Stimulated activated CD8-positive, alpha-beta memory T cell treated with anti-CD3 and anti-CD28 coated beads, Interleukin-4, amount 100 ng/mL, for 4 hours (primary cell): ENCODE results near the gene APOC4.
"Not testable (repeated sequence)": the region's sequence is repeated elsewhere in the genome, so short reads cannot be mapped to it uniquely, and the experiment has no call there.

Experiments
- DNase-seq, 2 donors: peaks; one replicate each; pipeline ENCODE4 v3.0.0-alpha.2; 2020; ENCODE audit warnings: low read depth in 2 of 2, low spot score in 1 of 2

The APOC4 gene, protein sequence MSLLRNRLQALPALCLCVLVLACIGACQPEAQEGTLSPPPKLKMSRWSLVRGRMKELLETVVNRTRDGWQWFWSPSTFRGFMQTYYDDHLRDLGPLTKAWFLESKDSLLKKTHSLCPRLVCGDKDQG

DNA sequence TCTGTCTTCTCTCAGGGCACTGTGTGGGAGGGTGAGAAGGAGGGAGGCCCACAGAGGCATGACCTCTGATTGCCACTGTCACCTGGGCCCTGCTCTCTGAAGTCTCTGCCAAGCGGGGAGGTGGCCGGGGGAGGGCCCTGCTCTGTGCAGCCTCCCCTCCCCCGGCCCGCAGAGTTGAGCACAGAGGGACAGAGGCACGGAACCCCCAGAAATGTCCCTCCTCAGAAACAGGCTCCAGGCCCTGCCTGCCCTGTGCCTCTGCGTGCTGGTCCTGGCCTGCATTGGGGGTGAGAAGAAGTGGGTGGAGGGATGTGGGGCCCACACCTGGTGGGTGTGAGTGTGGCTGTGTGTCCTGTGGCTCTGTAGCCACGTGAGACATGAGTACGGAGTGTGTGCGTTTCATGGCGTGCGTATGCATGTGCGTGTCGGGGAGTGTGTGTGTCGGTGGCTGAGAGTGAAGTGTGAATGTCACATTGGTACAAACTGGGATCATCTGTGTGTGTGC is at the start of gene APOC4:
Gene APOC4, plus strand, starts transcription at position 171 of the 505 bp plus-strand sequence. Its CDS starts 41 bp downstream, at position 212.
- DNase-seq: no peak

DNA sequence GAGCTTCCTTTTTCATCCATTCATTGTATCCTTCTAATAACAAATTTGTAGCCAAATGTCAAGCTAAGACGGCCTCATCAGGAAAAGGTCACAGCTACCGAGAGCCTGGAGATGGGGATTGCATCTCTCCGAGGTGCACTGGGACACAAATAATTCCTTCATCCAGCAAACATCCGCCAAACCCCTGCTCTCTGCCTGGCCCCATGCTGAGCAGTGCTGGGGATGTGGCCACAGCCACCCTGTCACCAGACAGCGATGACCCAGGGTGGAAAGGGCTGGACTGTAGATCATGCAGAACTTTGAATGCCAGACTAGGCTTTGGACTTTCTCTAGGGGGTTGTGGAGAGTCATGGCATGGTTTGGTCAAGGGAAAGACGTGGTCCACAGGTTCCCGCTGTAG is 49.1 kb upstream of the APOC4 start:
- DNase-seq: no peak

DNA sequence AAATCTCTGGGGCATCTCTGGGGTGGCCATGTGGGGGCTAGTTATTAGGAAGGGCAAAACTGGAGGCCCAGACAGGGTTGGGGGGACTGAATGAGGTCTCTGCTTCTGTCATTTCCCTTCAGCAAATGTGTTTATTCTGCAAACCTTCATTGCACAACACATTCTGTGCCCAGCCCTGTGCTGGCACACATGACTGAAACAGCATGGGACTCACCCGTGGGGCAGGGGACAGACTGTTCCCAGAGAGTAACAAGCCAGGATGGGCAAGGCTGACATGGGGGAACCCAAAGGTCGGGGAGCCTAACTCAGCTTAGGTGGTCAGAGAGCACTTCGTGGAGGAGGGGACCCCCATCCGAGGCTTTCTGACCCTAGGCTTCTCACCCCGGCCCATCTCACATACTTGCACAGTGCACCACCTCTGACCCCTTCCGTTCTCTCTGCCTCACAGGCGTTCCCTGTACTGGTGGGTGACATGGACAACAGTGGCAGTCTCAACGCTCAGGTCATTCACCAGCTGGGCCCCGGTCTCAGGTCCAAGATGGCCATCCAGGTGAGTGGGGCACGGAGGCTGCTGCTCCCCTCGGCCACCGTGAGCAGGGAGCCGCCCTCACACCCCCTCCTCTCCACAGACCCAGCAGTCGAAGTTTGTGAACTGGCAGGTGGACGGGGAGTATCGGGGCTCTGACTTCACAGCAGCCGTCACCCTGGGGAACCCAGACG is 48.5 kb upstream of the APOC4 start:
- no peak for DNase-seq

DNA sequence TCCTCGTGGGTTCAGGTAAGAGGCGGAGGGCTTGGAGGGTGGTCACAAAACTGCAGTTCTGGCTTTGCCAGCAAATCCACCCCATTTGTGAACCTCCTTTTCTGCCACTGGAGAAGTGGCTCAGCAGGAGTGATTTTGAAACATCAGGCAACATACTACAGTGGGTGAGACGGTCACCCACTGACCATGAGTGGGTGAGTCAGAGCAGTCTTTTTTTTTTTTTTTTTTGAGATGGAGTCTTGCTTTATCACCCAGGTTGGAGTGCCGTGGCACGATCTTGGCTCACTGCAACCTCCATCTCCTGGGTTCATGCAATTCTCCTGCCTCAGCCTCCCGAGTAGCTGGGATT is 48.0 kb upstream of the APOC4 start:
- no peak for DNase-seq

DNA sequence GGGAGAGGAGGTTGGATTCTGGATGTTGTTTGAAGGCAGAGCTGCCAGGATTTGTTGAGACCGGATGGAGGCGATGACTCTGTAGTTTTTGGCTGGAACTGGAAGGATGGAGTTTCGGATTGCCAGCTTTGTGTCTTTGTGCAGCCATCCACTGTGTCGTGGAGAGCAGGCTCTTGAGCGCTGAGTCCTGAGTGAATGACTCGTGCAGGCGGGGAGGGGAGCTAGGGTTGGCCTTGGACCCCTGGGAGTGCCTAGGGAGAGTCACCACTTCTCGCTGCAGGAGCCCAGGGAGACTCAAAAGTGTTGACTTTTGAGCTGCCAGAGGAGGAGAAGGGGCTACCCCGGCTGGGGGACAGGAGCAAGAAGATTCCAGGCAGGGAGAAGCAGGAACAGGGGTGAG is 47.1 kb upstream of the APOC4 start:
- DNase-seq: no peak

DNA sequence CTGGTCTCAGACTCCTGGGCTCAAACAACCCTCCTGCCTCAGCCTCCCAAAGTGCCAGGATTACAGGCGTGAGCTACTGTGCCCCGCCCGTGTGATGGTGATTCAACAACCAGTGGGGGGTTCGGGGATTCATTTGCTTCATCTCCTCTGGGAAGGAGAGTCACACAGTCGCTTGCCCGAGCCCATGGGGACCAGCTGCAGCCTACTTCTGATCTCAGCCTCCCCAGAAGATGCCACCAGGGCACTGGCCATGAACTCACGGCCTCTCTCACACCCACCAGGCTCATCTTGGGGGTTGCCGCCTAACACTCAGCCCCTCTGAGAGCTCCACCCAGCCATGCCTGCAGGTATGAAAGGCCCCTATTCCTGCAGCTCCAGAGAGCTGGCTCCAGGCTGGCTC is 44.2 kb upstream of the APOC4 start:
- DNase-seq: no peak

DNA sequence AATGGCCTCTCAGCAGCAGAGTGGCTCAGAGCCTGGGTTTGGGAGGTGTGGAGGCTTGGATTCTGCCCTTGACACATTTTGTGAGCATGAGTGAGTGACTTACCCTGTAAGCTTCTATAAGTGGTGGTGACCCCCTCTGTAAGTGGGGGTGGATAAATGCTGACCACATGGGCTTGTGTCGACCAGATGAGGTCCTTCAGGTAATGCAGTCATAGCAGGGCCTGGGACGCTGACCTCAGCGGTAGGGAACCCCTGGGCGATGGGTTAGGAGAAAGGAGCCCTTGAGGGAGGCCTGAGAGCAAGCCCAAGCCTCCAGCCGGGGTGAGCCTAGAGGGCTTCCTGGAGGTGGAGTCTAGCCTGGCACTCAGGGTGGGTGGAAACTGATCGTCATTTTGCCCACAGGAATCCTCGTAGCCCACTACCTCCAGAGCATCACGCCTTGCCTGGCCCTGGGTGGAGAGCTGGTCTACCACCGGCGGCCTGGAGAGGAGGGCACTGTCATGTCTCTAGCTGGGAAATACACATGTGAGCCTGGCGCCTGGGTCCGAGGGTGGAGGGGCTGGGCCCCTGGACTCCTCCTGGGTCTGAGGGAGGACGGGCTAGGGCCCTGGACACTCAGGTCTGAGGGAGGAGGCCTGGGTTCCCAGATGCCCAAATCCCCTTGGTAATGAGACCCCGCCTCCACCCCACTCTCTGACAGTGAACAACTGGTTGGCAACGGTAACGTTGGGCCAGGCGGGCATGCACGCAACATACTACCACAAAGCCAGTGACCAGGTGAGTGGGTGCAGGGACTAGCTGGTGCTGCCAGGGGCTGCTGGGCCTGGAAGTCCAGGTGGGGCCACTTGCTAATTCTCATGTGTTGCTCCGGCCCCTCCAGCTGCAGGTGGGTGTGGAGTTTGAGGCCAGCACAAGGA is 41.5 kb upstream of the APOC4 start:
- DNase-seq: no peak

DNA sequence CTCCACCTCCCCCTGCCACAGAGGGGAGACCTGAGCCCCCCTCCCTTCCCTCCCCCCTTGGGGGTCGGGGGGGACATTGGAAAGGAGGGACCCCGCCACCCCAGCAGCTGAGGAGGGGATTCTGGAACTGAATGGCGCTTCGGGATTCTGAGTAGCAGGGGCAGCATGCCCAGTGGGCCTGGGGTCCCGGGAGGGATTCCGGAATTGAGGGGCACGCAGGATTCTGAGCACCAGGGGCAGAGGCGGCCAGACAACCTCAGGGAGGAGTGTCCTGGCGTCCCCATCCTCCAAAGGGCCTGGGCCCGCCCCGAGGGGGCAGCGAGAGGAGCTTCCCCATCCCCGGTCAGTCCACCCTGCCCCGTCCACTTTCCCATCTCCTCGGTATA is 38.8 kb upstream of the APOC4 start:
- no peak for DNase-seq

DNA sequence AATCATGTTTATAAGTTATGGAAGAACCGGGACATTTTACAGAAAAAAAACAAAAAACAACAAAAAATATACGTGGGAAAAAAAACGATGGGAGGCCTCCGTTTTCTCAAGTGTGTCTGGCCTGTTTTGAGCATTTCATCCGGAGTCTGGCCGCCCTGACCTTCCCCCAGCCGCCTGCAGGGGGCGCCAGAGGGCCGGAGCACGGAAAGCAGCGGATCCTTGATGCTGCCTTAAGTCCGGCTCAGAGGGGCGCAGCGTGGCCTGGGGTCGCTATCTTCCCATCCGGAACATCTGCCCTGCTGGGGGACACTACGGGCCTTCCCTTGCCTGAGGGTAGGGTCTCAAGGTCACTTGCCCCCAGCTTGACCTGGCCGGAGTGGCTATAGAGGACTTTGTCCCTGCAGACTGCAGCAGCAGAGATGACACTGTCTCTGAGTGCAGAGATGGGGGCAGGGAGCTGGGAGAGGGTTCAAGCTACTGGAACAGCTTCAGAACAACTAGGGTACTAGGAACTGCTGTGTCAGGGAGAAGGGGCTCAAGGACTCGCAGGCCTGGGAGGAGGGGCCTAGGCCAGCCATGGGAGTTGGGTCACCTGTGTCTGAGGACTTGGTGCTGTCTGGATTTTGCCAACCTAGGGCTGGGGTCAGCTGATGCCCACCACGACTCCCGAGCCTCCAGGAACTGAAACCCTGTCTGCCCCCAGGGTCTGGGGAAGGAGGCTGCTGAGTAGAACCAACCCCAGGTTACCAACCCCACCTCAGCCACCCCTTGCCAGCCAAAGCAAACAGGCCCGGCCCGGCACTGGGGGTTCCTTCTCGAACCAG is 38.2 kb upstream of the APOC4 start:
- DNase-seq: peak; percentile 27 to 60

DNA sequence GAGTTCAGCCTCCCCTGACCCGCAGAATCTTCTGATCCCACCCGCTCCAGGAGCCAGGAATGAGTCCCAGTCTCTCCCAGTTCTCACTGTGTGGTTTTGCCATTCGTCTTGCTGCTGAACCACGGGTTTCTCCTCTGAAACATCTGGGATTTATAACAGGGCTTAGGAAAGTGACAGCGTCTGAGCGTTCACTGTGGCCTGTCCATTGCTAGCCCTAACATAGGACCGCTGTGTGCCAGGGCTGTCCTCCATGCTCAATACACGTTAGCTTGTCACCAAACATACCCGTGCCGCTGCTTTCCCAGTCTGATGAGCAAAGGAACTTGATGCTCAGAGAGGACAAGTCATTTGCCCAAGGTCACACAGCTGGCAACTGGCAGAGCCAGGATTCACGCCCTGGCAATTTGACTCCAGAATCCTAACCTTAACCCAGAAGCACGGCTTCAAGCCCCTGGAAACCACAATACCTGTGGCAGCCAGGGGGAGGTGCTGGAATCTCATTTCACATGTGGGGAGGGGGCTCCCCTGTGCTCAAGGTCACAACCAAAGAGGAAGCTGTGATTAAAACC is 37.5 kb upstream of the APOC4 start:
- DNase-seq: no peak

DNA sequence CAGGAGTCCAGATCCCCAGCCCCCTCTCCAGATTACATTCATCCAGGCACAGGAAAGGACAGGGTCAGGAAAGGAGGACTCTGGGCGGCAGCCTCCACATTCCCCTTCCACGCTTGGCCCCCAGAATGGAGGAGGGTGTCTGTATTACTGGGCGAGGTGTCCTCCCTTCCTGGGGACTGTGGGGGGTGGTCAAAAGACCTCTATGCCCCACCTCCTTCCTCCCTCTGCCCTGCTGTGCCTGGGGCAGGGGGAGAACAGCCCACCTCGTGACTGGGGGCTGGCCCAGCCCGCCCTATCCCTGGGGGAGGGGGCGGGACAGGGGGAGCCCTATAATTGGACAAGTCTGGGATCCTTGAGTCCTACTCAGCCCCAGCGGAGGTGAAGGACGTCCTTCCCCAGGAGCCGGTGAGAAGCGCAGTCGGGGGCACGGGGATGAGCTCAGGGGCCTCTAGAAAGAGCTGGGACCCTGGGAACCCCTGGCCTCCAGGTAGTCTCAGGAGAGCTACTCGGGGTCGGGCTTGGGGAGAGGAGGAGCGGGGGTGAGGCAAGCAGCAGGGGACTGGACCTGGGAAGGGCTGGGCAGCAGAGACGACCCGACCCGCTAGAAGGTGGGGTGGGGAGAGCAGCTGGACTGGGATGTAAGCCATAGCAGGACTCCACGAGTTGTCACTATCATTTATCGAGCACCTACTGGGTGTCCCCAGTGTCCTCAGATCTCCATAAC is 36.4 kb upstream of the APOC4 start, which contains the start of gene APOE:
Gene APOE, plus strand, starts transcription at position 360 of the 724 bp plus-strand sequence. CDS start 829 bp downstream, outside the sequence.
- DNase-seq: no peak

DNA sequence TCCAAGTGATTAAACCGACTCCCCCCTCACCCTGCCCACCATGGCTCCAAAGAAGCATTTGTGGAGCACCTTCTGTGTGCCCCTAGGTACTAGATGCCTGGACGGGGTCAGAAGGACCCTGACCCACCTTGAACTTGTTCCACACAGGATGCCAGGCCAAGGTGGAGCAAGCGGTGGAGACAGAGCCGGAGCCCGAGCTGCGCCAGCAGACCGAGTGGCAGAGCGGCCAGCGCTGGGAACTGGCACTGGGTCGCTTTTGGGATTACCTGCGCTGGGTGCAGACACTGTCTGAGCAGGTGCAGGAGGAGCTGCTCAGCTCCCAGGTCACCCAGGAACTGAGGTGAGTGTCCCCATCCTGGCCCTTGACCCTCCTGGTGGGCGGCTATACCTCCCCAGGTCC is 34.4 kb upstream of the APOC4 start:
- DNase-seq: no peak

DNA sequence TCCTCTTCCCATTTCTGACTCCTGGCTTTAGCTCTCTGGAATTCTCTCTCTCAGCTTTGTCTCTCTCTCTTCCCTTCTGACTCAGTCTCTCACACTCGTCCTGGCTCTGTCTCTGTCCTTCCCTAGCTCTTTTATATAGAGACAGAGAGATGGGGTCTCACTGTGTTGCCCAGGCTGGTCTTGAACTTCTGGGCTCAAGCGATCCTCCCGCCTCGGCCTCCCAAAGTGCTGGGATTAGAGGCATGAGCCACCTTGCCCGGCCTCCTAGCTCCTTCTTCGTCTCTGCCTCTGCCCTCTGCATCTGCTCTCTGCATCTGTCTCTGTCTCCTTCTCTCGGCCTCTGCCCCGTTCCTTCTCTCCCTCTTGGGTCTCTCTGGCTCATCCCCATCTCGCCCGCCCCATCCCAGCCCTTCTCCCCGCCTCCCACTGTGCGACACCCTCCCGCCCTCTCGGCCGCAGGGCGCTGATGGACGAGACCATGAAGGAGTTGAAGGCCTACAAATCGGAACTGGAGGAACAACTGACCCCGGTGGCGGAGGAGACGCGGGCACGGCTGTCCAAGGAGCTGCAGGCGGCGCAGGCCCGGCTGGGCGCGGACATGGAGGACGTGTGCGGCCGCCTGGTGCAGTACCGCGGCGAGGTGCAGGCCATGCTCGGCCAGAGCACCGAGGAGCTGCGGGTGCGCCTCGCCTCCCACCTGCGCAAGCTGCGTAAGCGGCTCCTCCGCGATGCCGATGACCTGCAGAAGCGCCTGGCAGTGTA is 33.8 kb upstream of the APOC4 start:
- no peak for DNase-seq

DNA sequence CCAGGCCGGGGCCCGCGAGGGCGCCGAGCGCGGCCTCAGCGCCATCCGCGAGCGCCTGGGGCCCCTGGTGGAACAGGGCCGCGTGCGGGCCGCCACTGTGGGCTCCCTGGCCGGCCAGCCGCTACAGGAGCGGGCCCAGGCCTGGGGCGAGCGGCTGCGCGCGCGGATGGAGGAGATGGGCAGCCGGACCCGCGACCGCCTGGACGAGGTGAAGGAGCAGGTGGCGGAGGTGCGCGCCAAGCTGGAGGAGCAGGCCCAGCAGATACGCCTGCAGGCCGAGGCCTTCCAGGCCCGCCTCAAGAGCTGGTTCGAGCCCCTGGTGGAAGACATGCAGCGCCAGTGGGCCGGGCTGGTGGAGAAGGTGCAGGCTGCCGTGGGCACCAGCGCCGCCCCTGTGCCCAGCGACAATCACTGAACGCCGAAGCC is 33.2 kb upstream of the APOC4 start:
- no peak for DNase-seq

DNA sequence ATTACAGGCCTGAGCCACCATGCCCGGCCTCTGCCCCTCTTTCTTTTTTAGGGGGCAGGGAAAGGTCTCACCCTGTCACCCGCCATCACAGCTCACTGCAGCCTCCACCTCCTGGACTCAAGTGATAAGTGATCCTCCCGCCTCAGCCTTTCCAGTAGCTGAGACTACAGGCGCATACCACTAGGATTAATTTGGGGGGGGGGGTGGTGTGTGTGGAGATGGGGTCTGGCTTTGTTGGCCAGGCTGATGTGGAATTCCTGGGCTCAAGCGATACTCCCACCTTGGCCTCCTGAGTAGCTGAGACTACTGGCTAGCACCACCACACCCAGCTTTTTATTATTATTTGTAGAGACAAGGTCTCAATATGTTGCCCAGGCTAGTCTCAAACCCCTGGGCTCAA is 32.3 kb upstream of the APOC4 start:
- no peak for DNase-seq

DNA sequence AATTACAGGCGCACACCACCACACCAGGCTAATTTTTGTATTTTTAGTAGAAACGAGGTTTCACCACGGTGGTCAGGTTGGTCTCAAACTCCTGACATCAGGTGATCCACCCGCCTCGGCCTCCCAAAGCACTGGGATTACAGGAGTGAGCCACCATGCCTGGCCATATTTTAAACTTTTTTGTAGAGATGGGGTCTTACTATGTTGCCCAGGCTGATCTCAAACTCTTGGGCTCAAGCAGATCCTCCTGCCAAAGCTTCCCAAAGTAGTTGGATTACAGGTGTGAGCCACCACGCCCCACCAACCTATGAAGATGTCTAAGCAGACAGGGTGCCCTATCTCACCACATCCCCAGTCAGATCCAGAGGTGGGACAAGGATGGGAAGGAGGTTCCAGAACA is 30.1 kb upstream of the APOC4 start:
- not testable (repeated sequence) for DNase-seq

DNA sequence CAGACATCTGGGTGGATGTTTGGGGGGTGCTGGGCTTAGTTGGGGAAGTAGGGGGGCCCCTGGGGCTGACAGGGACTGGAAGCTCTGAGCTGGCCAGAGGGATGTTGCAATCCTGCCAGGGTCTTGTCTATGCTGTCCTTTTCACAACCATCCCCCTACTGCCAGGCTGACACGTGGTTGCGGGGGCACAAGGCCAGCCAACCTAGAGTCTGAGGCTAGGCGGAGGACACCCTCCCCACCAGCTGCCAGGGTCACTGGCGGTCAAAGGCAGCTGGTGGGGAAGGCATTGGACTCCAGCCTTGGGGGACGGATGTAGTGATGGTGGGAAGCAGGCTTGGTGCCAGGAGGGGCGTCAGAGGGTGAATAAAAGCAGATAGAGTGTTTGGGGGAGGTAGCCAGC is 29.2 kb upstream of the APOC4 start:
- DNase-seq: no peak

DNA sequence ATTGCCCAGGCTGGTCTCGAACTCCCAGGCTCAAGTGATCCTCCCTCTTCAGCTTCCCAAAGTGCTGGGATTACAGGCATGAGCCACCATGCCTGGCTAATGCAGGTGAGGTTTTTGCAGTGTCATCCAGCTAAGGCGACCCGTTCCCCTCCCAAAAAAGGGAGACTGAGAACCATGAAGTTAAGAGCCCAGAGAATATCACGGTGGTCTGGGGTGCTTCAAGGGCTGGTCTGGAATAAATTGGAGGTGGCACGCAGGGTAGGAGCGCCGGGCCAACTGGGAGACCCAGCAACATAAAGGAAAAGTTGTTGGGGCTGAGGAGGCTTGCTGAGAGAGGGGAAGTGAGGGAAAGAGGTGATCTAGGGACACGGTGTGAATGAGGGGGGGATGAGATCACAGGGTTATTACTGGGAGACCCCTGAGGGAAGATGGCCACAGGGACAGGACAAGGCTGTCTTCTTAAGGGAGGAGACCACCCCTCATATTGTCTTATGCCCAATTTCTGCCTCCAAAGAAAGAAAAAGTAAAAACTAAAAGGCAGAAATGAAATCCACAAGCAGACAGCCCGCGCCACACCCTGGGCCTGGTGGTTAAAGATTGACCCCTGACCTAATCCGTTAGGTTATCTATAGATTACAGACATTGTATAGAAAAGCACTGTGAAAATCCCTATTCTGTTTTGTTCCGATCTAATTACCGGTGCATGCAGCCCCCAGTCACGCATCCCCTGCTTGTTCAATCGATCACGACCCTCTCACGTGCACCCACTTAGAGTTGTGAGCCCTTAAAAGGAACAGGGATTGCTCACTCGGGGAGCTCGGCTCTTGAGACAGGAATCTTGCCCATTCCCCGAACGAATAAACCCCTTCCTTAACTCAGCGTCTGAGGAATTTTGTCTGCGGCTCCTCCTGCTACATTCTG is 28.3 kb upstream of the APOC4 start:
- not testable (repeated sequence) for DNase-seq
